Gastroesophageal sphincter (tissue), 4 donors: ENCODE data around the gene CYSLTR2. TPM values are rescaled to one million over a fixed set of nuclear protein-coding genes. Genes with fewer than 3 reads are reported as not detected.
"Not testable (repeated sequence)": the region's sequence is repeated elsewhere in the genome, so short reads cannot be mapped to it uniquely, and the experiment has no call there.

Source experiments
- ATAC-seq: fragments of 150-250 bp; one replicate; pipeline ENCODE4 v1.9.1; 2016; ENCODE audit warnings: mild to moderate bottlenecking, moderate library complexity
- H3K27ac ChIP-seq, 4 donors: fragments of 200-600 bp; sonication (generic) in 3 of 4; 1 replicate in 3 of 4; 2 replicates in 1 of 4; pipeline ENCODE4 v1.5.1; 2016 to 2019
- H3K27me3 ChIP-seq: fragments of 200-600 bp; sonication (generic); one replicate; pipeline ENCODE4 v1.5.1; 2019
- H3K36me3 ChIP-seq, 2 donors: fragments of 200-600 bp; sonication (generic); one replicate each; pipeline ENCODE4 v1.5.1; 2019; ENCODE audit warnings: control low read depth in 1 of 2
- H3K4me1 ChIP-seq, 3 donors: fragments of 200-600 bp; sonication (generic); 1 replicate in 2 of 3; 2 replicates in 1 of 3; pipeline ENCODE4 v1.5.1; 2016 to 2019; ENCODE audit warnings: control low read depth in 2 of 3
- H3K4me3 ChIP-seq, 2 donors: fragments of 200-600 bp; sonication (generic); one replicate each; pipeline ENCODE4 v1.5.1; 2019; ENCODE audit warnings: mild to moderate bottlenecking in 1 of 2, moderate library complexity in 1 of 2
- H3K9me3 ChIP-seq, 3 donors: fragments of 200-600 bp; sonication (generic); one replicate each; pipeline ENCODE4 v1.5.1; 2017 to 2019; ENCODE audit warnings: control low read depth in 2 of 3
- EP300 ChIP-seq: sonication (generic); formaldehyde crosslinking; IDR thresholded peaks from one replicate; pipeline ENCODE4 v1.6.1; 2017; ENCODE audit warnings: antibody characterized with exemption, mild to moderate bottlenecking
- POLR2A ChIP-seq, 2 donors: fragments of 450-650 bp; IDR thresholded peaks; one replicate each; pipeline ENCODE4 v1.6.1; 2017; ENCODE audit warnings: antibody characterized with exemption in 2 of 2, mild to moderate bottlenecking in 2 of 2, moderate library complexity in 1 of 2
- POLR2AphosphoS5 ChIP-seq: sonication (generic); formaldehyde crosslinking; IDR thresholded peaks from one replicate; pipeline ENCODE4 v1.6.1; 2017; ENCODE audit warnings: antibody characterized with exemption
- WGBS, 2 donors: methylation state at CpG; one replicate each; pipeline ENCODE4 v1.1.5; 2018; ENCODE audit warnings: low coverage in 1 of 2; 5-methylcytosine and 5-hydroxymethylcytosine counted together
- total RNA-seq, 4 donors: library from RNA; depleted of rRNA; stranded (reverse); fragments of >200 nt; gene quantifications; one replicate each; pipeline ENCODE4 v1.1.0, GENCODE V29; 2016
- TF ChIP-seq, protein P1 (sequence below), 4 experiments: fragments of 200-600 bp in 2 of 4; fragments of 450-650 bp in 2 of 4; sonication (generic) in 1 of 4; IDR thresholded peaks; one replicate each; pipeline ENCODE4 v1.5.1; 2017 to 2019; ENCODE audit warnings: antibody characterized with exemption in 4 of 4, mild to moderate bottlenecking in 2 of 4, moderate library complexity in 2 of 4

Gene CYSLTR2
- total RNA-seq, 4 donors from 2014 or later = 0.16 to 2.2 (median 0.30) TPM

DNA sequence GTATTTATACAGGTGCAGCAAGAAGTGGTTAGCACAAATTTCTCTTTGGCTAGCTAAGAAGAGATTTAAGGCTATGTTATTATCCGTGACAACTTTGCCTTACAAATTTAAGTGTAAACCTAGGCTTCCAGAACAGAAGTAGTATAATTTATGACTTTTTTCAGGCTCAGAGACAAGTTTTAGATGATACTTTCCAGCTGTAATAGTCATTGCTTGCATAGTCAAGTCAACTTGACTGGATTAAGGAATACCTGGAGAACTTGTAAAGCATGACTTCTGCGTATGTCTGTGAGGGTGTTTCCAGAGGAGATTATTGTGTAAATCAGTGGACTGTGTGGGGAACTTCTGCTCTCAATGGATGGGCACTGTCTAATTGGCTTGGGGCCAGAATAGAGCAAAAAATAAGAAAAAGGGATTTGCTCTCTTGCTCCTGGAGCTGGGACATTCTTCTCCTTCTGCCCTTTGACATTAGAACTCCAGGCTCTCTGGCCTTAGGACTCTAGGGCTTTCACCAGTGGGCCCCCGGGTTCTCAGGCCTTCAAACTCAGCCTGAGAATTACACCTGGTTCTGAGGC, 33.0 kb downstream of the CYSLTR2 start:
- TF ChIP-seq EP300 (no peak), POLR2A (IDR thresholded peaks at IDR 0.05) (no peak), POLR2AphosphoS5 (no peak)
- TF ChIP-seq, protein P1, sequence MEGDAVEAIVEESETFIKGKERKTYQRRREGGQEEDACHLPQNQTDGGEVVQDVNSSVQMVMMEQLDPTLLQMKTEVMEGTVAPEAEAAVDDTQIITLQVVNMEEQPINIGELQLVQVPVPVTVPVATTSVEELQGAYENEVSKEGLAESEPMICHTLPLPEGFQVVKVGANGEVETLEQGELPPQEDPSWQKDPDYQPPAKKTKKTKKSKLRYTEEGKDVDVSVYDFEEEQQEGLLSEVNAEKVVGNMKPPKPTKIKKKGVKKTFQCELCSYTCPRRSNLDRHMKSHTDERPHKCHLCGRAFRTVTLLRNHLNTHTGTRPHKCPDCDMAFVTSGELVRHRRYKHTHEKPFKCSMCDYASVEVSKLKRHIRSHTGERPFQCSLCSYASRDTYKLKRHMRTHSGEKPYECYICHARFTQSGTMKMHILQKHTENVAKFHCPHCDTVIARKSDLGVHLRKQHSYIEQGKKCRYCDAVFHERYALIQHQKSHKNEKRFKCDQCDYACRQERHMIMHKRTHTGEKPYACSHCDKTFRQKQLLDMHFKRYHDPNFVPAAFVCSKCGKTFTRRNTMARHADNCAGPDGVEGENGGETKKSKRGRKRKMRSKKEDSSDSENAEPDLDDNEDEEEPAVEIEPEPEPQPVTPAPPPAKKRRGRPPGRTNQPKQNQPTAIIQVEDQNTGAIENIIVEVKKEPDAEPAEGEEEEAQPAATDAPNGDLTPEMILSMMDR (IDR thresholded peaks at IDR 0.05) = no peak
- Histone ChIP-seq H3K27ac (no peak overlapping the region), H3K4me3 (no peak overlapping the region), H3K27me3 (no peaks in the 10 kb centered on the region), H3K9me3 (peaks cover 0 to 6% (median 0%) of the 10 kb centered on the region in 3 donors), H3K4me1 (no peaks in the 10 kb centered on the region), H3K36me3 (no peaks in the 10 kb centered on the region)
- 33 to 68% methylated on average over 2 to 3 of the region's 3 CpGs for WGBS, 2 donors
- ATAC-seq = no peak

DNA sequence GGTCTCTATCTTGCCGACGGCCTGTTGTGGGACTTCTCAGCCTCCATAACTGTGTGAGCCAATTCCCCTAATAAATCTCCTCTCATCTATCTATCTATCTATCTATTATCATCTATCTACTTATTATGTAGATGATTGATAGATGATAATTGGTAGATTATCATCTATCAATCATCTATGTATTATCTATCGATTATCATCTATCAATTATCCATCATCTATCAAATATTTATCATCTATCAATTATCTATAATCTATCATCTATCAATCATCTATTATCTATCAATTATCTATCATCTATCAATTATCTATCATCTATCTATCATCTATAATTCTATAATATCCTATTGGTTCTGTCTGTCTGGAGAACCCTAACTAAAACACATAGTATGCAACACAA, 33.5 kb downstream of the CYSLTR2 start:
- Histone ChIP-seq H3K9me3 (peaks cover 0 to 6% (median 0%) of the 10 kb centered on the region in 3 donors), H3K4me1 (no peaks in the 10 kb centered on the region), H3K27me3 (no peaks in the 10 kb centered on the region), H3K36me3 (no peaks in the 10 kb centered on the region), H3K4me3 (no peak overlapping the region), H3K27ac (no peak overlapping the region)
- ATAC-seq = no peak
- TF ChIP-seq, protein P1 (IDR thresholded peaks at IDR 0.05) = no peak
- TF ChIP-seq EP300 (no peak), POLR2A (IDR thresholded peaks at IDR 0.05) (no peak), POLR2AphosphoS5 (no peak)
- WGBS, 2 donors = 83 to 87% methylated on average over 3 of the region's 3 CpGs

DNA sequence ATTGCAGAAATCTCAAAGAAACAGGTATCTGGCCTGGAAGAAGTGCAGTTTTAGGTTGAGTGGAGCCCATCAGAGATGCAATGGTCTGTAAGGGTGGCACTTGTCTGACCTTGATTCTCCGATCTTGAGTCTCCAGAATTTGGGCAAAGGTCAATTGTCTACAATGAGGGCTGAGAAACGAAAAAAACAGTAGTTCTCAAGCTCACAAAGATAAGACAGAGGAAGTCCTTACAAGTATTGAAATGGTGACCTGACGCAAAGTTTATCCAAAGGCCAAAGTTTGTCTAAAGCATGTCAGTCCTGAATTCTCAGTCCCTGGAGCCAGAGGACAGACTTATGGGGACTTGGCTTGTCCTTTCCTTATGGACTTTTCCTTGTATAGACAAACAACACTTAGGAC, 40.3 kb downstream of the CYSLTR2 start:
- Histone ChIP-seq H3K27ac (no peak overlapping the region), H3K4me3 (no peak overlapping the region), H3K36me3 (no peaks in the 10 kb centered on the region), H3K9me3 (peaks cover 0 to 6% (median 0%) of the 10 kb centered on the region in 3 donors), H3K27me3 (no peaks in the 10 kb centered on the region), H3K4me1 (no peaks in the 10 kb centered on the region)
- TF ChIP-seq POLR2AphosphoS5 = no peak
- no peak for TF ChIP-seq EP300
- TF ChIP-seq, protein P1 (IDR thresholded peaks at IDR 0.05) = no peak
- TF ChIP-seq POLR2A (IDR thresholded peaks at IDR 0.05) = no peak
- 54 to 56% methylated on average over 3 of the region's 3 CpGs for WGBS, 2 donors
- ATAC-seq = no peak

DNA sequence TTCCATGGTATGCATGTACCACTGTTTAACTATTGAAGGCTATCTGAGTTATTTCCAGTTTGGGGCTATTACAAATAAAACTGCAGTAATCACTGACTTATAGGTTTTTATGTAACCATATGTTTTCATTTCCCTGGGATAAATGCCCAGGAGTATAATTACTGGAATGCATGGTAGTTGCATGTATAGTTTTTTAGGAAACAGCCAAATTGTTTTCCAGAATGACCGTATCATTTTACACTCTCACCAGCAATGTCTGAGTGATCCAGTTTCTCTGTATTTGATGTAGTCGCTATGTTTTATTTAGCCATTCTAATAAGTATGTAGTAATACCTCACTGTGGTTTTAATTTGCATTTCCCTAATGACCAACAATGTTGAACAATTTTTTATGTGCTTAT, 42.0 kb downstream of the CYSLTR2 start:
- WGBS, 2 donors = 78 to 95% methylated on average over 2 of the region's 2 CpGs
- ATAC-seq = no peak
- H3K9me3 ChIP-seq = no peaks in the 10 kb centered on the region
- no peak for TF ChIP-seq POLR2AphosphoS5
- TF ChIP-seq, protein P1 (IDR thresholded peaks at IDR 0.05) = no peak
- TF ChIP-seq POLR2A (IDR thresholded peaks at IDR 0.05) = no peak
- TF ChIP-seq EP300 = no peak
- no peak overlapping the region for H3K27ac ChIP-seq
- H3K36me3 ChIP-seq = no peaks in the 10 kb centered on the region
- H3K4me3 ChIP-seq = no peak overlapping the region
- H3K4me1 ChIP-seq = no peaks in the 10 kb centered on the region
- H3K27me3 ChIP-seq = no peaks in the 10 kb centered on the region

- not testable (repeated sequence) for H3K4me3 ChIP-seq, H3K36me3 ChIP-seq, ATAC-seq, H3K27ac ChIP-seq, H3K9me3 ChIP-seq, H3K27me3 ChIP-seq, H3K4me1 ChIP-seq
- 96 to 100% methylated on average over 3 to 5 of the region's 12 CpGs for WGBS, 2 donors
Measured at GRCh38 chr13:48696676-48697075, 42.9 kb downstream of the CYSLTR2 start.
